Thyroid gland (tissue), 4 donors: Measurements from ENCODE around the gene SLC1A7. TPM values are rescaled to one million over a fixed set of nuclear protein-coding genes. Genes with fewer than 3 reads are reported as not detected.

ENCODE experiments used
- DNase-seq, 2 donors: peaks; one replicate each; pipeline ENCODE4 v3.0.0-alpha.2; 2019
- H3K27ac ChIP-seq, 3 donors: fragments of 200-600 bp; sonication (generic); 1 replicate in 2 of 3; 2 replicates in 1 of 3; pipeline ENCODE4 v1.5.1; 2016 to 2019; ENCODE audit warnings: mild to moderate bottlenecking in 1 of 3, moderate library complexity in 1 of 3
- H3K27me3 ChIP-seq: fragments of 200-600 bp; sonication (generic); one replicate; pipeline ENCODE4 v1.5.1; 2019
- H3K36me3 ChIP-seq, 2 donors: fragments of 200-600 bp; sonication (generic); one replicate each; pipeline ENCODE4 v1.5.1; 2016 to 2019
- H3K4me1 ChIP-seq, 2 donors: fragments of 200-600 bp; sonication (generic); one replicate each; pipeline ENCODE4 v1.5.1; 2017 to 2019
- H3K4me3 ChIP-seq, 3 donors: fragments of 200-600 bp; sonication (generic); replicated peaks in 1 of 3; 1 replicate in 2 of 3; 2 replicates in 1 of 3; pipeline ENCODE4 v1.5.1; 2016; ENCODE audit warnings: mild to moderate bottlenecking in 1 of 3
- H3K9me3 ChIP-seq: fragments of 200-600 bp; sonication (generic); one replicate; pipeline ENCODE4 v1.5.1; 2017
- CTCF ChIP-seq, 6 experiments: fragments of 200-600 bp in 3 of 6; fragments of 450-650 bp in 3 of 6; sonication (generic) in 3 of 6; IDR thresholded peaks; one replicate each; pipeline ENCODE4 v1.5.1; 2016 to 2019; ENCODE audit warnings: antibody characterized with exemption in 6 of 6, mild to moderate bottlenecking in 2 of 6, inconsistent platforms in 1 of 6, moderate library complexity in 1 of 6
- POLR2A ChIP-seq, 2 donors: fragments of 450-650 bp; IDR thresholded peaks; one replicate each; pipeline ENCODE4 v1.6.1; 2017; ENCODE audit warnings: antibody characterized with exemption in 2 of 2, mild to moderate bottlenecking in 2 of 2, moderate library complexity in 1 of 2
- WGBS, 2 donors: methylation state at CpG; one replicate each; pipeline ENCODE4 v1.1.5; 2017; 5-methylcytosine and 5-hydroxymethylcytosine counted together
- intact Hi-C: fragments of 100-400 bp; cut with DNase I; formaldehyde crosslinking; loops from one replicate; pipeline ENCODE4 v1.15.1; 2023
- total RNA-seq, 4 donors: library from RNA; depleted of rRNA; stranded (reverse); fragments of >200 nt; gene quantifications; one replicate each; pipeline ENCODE4 v1.2.3, GENCODE V29; 2016

The SLC1A7 gene
- total RNA-seq, 4 donors from 2014 or later: 0.13 to 0.33 (median 0.20) TPM; not detected in 1

DNA sequence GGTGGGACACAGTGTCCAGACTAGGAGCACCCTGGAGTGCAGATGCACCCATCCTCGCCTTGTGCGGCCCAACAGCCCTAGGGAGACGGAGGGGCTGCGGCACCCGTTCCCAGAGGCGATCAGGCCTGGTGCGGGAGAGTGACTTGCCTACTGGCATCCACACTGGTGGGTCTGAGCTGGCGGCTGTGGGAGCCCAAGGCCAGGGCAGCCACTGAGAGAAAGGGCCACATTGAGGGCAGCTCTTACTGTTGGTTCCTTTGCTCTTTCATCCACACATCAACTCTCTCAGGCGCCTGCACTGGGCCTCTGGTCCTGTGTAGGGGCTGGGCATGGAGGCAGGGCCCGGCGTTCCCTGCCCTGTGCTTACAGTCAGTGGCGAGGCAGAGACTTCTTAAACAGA lies 71.8 kb downstream of the SLC1A7 start:
- WGBS, 2 donors: 97 to 100% methylated on average over 4 to 10 of the region's 12 CpGs
- H3K4me3 ChIP-seq: no peak overlapping the region
- no peak for TF ChIP-seq POLR2A (IDR thresholded peaks at IDR 0.05)
- TF ChIP-seq CTCF (IDR thresholded peaks at IDR 0.05): no peak
- no peaks in the 10 kb centered on the region for H3K9me3 ChIP-seq
- intact Hi-C loops: no loop called here
- no peak for DNase-seq
- no peak overlapping the region for H3K27ac ChIP-seq
- H3K36me3 ChIP-seq: no peaks in the 10 kb centered on the region
- no peaks in the 10 kb centered on the region for H3K27me3 ChIP-seq
- H3K4me1 ChIP-seq: no peaks in the 10 kb centered on the region

DNA sequence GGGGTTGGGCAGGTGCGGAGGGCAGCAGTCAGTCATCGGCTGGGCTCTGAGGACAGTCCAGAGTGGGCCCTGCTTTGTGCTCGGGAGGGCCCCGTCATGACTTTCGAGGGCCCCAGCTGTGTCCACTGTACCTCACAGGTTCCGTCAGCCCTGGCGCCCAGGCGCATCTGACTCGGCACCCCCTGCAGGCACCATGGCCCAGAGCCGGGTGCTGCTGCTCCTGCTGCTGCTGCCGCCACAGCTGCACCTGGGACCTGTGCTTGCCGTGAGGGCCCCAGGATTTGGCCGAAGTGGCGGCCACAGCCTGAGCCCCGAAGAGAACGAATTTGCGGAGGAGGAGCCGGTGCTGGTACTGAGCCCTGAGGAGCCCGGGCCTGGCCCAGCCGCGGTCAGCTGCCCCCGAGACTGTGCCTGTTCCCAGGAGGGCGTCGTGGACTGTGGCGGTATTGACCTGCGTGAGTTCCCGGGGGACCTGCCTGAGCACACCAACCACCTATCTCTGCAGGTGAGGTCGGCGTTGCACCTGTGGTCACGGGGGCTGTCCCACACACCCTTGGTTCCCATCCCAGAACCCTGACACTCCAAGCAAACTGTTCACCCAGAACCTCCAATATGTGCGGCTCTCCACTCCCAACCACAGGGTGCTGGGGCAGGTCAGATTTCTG lies 72.6 kb downstream of the SLC1A7 start:
- H3K9me3 ChIP-seq: no peaks in the 10 kb centered on the region
- intact Hi-C loops: no loop called here
- no peaks in the 10 kb centered on the region for H3K27me3 ChIP-seq
- no peak for DNase-seq
- WGBS, 2 donors: 89 to 94% methylated on average over 2 to 20 of the region's 31 CpGs
- TF ChIP-seq POLR2A (IDR thresholded peaks at IDR 0.05): no peak
- no peak for TF ChIP-seq CTCF (IDR thresholded peaks at IDR 0.05)
- no peaks in the 10 kb centered on the region for H3K36me3 ChIP-seq
- no peak overlapping the region for H3K27ac ChIP-seq
- no peak overlapping the region for H3K4me3 ChIP-seq
- H3K4me1 ChIP-seq: no peaks in the 10 kb centered on the region

DNA sequence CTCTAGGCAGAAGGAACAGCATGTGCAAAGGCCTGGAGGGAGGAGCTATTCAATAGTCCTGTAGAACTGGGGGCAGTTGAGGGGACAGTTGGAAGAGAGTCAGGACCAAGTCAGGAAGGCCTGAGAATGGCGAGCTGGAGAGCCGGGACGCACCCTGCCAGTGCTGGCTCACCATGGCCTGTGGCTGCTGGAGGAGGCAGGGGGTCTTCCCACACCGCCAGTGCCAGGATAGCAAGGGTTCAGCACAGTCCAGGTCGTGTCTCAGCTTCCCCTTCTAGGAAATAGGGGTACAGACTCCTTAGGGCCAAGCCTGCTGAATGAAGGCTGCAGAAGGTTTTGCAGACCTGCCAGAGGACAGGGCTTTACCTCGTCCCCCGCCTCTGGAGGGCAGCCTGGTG lies 73.2 kb downstream of the SLC1A7 start:
- 74 to 83% methylated on average over 3 to 7 of the region's 7 CpGs for WGBS, 2 donors
- no peak for DNase-seq
- H3K27me3 ChIP-seq: no peaks in the 10 kb centered on the region
- H3K36me3 ChIP-seq: no peaks in the 10 kb centered on the region
- intact Hi-C loops: no loop called here
- no peaks in the 10 kb centered on the region for H3K4me1 ChIP-seq
- TF ChIP-seq POLR2A (IDR thresholded peaks at IDR 0.05) (no peak), CTCF (IDR thresholded peaks at IDR 0.05) (no peak)
- H3K4me3 ChIP-seq: no peak overlapping the region
- no peak overlapping the region for H3K27ac ChIP-seq
- H3K9me3 ChIP-seq: no peaks in the 10 kb centered on the region

GRCh38 chr1:53068314-53069099 lies 73.9 kb downstream of the SLC1A7 start:
- no peaks in the 10 kb centered on the region for H3K27me3 ChIP-seq
- H3K4me3 ChIP-seq: no peak overlapping the region
- TF ChIP-seq POLR2A (IDR thresholded peaks at IDR 0.05) (no peak), CTCF (IDR thresholded peaks at IDR 0.05) (no peak)
- no peaks in the 10 kb centered on the region for H3K36me3 ChIP-seq
- 90 to 93% methylated on average over 5 to 7 of the region's 7 CpGs for WGBS, 2 donors
- no peak overlapping the region for H3K27ac ChIP-seq
- H3K4me1 ChIP-seq: no peaks in the 10 kb centered on the region
- intact Hi-C loops: no loop called here
- no peak for DNase-seq
- no peaks in the 10 kb centered on the region for H3K9me3 ChIP-seq

DNA sequence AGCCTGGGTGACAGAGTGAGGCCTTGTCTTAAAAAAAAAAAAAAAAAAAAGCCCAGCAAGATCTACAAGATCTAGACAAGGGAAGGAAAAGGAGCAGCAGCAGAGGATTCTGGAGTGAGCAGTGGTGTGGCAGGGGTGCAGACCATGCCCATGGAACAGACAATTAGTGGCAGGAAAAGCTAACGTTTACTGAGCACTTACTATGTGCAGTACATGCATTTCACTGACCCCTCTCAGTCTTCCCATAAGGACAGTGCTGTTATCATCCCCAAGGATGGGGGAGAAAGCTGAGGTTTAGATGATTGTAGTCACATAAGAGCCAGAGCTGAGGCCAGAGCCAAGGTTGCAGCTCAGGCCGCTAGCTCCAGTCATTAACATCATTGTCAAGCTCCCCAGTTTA lies 74.6 kb downstream of the SLC1A7 start:
- no peak overlapping the region for H3K4me3 ChIP-seq
- H3K27ac ChIP-seq: no peak overlapping the region
- WGBS, 2 donors: 74 to 89% methylated on average over 2 of the region's 2 CpGs
- DNase-seq: no peak
- TF ChIP-seq CTCF (IDR thresholded peaks at IDR 0.05) (no peak), POLR2A (IDR thresholded peaks at IDR 0.05) (no peak)
- intact Hi-C loops: no loop called here
- H3K4me1 ChIP-seq: peaks cover 3% of the 10 kb centered on the region in 2 donors
- H3K9me3 ChIP-seq: no peaks in the 10 kb centered on the region
- peaks cover 3% of the 10 kb centered on the region for H3K27me3 ChIP-seq
- H3K36me3 ChIP-seq: no peaks in the 10 kb centered on the region
